ENCODE measurements around the gene DNAJC5.

DNA sequence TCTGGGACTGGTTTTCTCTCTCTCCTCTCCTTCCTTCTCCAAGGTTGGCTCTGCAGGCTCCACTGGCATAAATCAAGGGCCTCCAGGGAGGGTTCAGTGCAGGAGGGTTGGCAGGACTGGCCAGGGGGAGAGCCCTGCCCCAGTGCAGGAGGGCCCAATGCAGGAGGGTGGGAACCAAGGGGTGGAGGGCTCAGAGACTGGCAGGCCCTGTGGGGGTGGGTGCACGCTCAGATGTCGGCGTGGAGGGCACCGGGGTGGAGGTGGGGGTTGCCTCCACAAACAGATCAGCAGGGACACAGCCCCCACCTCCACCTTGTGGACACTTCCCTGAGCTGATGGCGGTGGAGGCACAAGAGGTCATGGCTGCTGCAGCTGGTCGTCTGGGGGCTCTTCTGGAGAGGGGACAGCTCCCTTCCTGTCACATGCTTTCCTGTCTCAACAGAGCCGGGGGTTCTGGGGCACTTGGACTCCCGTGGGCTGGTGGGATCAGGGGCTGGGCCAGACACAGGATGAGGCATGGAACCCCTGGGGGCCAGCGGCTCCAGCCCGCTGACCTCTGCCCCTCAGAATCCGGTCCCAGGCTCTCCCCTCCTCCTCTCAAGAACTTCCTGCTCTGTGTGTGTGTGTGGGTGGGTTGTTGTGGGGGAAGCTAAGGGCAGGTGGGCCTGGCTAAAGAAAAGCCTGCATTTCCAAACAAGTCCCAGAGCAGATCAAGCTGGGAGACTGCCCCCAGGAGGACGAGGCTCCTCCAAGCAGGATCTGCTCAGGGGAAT is 36.3 kb upstream of the DNAJC5 start:
- TF ChIP-seq GATA3 (IDR thresholded peaks at IDR 0.05; ENCODE audit: low read depth, low read length) (no peak), GATA2 (IDR thresholded peaks at IDR 0.05; ENCODE audit: low read depth, low read length) (no peak)
